ENCODE data around the gene AKAP9.
"Not testable (repeated sequence)": the region's sequence is repeated elsewhere in the genome, so short reads cannot be mapped to it uniquely, and the experiment has no call there.

AKAP9 gene

DNA sequence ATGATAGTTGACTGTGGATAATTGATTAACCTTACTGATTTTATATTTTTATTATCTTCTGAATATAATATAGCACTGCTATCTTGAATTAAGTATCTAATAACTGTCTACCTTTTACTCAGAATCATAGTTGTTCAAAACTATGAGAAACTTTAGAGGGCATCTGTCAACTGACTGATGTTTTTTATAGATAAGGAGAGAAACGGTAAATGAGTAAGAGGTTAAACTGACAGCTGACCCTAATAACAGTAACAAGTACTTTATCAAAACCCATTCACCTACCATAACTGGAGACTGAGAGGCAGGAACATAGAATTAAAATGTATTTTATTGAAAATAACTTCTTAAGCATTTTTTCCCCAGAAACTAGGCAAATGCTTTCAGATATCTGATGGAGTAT, 131.5 kb downstream of the AKAP9 start:
- no peak for DNase-seq

DNA sequence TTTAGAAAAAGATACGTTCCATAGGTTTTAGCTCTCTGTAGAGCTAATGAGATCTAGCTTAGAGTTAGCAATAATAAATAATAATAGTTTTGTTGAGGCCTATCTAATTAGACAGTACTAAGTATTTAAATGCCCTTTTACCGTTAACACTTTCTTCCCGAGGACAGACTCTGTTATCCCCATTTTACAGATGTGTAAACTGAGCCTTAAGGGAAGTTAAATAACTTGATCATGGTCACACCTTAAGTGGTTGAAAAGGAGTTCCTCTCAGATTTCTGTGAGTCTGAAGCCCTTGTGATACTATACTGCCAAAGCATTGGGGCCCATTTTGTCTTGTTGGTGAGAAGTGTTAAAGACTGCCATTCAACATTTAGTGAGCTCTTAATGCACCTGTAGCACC, 132.0 kb downstream of the AKAP9 start:
- no peak for DNase-seq

DNA sequence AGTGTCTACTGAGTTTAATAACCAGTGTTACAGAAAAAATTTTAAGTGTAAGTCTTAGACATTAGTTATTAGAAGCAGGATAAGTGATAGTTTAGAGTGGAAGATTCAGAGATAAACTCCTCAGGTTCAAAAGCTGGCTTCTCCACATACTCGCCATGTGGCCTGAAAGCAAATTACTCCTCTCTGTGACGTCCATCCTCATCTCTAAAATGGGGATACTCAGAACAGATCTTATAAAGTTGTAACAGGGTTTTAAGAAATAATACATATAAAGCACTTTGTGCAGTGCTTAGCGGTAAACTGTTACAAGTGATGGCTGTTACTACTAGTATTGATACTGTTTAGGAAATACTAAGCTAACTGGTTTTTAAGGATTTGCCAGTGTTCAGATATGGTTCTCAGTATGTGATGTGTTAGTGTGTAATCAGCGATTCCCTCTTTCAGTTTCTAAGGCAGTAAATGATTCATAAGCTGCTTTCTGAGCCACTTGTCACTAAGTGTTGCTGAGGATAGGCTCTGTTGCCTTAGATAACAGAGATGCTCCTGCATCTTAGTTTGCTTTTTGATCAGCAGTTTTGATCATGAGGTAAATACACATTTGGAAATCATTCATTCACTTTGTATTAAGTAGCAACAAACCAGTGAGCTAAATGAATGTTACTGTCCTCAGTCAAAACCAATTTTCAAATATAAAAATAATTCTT, 134.9 kb downstream of the AKAP9 start:
- no peak for DNase-seq

DNA sequence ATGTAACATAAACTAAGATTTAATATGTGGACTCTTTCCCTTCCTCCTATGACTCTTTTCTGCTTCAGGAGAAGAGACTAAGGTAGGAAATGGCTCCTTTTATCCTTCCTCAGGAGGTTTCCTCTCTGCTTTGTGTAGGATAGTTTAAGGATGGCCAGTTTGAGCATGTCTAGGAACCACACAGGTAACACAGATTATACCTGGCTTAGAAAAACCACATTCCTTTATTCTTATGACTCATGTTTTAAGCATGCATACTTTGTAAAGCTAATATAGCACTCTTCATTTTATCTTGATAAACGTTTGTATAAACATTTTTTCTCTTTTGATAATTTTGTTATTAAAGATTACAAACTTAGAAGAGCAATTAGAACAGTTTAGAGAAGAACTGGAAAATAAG, 135.8 kb downstream of the AKAP9 start:
- DNase-seq: no peak

DNA sequence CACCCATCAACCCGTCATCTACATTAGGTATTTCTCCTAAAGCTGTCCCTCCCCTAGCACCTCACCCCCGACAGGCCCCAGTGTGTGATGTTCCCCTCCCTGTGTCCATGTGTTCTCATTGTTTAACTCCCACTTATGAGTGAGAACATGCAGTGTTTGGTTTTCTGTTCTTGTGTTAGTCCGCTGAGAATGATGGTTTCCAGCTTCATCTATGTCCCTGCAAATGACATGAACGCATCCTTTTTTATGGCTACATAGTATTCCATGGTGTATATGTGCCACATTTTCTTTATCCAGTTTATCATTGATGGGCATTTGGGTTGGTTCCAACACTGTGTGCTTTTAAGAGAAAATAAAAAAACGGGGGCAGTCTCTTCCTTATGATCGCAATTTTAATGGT, 143.3 kb downstream of the AKAP9 start:
- DNase-seq: not testable (repeated sequence)

DNA sequence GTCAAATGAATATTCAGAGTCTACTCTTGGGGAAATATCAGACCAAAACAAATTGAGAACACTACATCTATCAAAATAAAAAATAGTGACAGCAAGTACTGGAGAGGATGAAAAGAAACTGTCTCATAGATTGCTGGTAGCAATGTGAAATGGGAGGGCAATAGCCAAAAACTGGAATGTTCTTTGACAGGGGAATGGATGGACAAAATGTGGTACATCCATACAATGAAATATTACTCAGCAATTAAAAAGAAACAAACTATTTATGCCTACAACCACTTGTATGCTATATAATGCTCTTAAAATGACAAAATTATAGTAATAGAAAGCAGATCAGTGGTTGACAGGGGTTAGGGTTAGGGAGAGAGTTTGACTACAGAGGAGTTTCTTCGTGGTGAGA, 147.6 kb downstream of the AKAP9 start:
- no peak for DNase-seq

DNA sequence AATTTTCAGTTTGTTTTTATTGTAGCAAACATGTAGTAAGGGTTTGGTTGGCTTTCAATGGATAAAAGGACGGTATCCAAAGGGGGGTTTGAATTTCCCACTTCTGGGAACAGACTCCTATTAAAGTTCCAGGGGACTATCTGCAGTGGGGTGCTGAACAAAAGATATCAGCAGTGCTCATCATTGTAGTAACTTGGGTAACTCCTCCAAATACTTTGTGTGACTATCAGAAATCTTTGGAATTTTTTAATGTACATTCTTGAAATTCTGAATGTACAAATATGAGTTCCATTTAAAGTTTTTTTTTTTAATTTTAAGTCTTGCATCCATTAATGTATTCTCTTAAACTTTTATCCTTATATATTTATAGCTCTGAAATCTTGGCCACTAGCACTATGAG, 151.5 kb downstream of the AKAP9 start:
- no peak for DNase-seq

DNA sequence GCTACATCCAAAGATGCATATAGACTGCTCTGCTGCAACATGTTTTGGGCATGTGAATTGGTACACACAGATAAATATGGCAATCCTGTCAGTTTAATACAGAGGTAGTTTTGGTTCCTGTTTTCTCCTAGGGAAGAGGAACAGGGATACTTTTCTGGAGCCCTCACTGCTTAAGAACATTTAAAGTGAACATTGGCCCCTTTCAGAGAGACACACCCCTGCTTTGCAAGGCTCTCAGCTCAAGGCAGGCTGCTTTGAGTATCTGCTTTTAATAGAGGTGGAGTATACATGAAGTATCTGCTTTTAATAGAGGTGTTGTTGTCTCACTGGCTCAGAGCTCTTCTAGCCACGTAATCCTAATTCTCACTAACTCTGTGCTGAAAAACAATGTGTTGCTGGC, 154.7 kb downstream of the AKAP9 start:
- no peak for DNase-seq

DNA sequence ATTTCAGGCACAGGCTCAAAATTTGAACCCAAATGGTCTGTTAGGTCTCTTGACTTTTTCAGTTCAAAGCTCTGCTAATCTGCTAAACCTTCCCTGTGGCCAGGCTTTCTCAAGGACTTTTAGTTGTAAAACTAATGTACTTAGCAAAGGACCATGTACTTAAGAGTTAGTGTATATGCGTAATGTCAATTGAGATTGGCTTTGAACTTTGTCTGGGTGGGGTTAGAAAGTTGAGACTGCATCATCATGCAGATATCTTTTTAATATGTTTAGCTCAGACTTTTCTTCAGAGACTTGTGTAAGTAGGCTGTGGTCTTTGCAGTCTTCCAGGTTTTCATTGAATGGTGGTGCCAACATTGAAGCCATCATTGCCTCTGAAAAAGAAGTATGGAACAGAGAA, 159.9 kb downstream of the AKAP9 start:
- DNase-seq: no peak

DNA sequence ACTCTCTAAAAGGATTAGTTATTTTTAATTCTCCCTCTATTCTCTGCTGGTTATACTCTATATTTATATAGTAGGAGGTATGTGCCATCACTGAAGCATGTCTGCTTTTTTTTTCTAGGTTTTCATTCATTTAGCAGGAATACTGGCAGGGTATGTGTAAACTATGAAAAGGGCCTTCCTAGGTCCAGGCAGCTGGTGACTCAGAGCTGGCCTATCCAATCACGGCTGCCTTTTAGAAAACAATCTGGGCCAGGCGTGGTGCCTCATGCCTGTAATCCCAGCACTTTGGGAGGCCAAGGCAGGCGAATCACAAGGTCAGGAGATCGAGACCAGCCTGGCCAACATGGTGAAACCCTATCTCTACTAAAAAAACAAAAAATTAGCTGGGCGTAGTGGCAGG, 162.2 kb downstream of the AKAP9 start:
- not testable (repeated sequence) for DNase-seq

DNA sequence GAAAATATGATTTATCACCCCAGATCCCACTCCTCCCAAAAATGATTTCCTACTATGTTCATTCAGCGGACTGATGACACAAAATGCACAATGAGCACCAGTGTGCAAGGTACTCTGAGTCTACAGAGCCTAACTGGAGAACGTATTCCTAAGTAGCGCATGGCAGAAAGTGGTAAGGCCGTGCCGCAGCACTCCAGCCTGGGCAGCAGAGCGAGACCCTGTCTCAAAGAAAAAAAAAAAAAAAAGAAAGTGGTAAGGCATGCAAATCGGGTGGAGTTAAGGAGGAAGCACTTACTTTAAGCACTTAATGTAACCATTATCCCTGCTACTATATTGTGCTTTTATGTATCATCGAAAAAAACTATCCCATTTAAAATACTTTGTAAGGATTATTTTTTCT, 168.2 kb downstream of the AKAP9 start:
- no peak for DNase-seq

DNA sequence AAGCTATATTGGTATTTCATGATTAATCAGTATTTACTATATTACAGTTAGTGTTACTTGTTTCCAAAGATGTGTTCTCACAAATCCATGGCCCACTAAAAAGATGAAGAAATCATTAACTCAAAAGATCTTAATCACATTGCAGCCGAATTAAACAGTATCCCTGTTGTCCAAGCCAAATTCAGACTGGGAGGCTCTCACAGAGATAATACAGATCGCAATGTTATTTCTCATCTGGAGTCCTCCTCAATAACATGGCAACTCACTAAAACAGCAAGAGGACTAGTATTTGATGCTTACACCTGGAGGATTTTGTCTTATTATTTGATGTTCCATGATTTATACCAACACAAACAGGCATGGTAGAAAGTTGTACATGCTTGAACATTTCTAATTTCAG, 170.2 kb downstream of the AKAP9 start:
- DNase-seq: no peak

DNA sequence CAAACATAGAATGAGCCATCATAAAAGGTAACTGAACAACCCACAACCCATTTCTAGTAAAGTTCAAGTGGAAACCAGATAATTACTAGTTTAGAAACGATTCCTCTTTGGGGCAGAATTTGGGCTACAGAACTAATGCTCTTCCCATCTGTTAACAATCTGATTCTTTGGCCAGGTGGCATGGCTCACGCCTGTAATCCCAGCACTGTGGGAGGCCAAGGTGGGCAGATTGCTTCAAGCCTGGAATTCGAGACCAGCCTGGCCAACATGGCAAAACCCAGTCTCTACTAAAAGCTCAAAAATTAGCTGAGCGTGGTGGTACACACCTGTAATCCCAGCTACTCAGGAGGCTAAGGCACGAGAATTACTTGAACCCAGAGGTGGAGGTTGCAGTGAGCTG, 175.2 kb downstream of the AKAP9 start:
- no peak for DNase-seq

DNA sequence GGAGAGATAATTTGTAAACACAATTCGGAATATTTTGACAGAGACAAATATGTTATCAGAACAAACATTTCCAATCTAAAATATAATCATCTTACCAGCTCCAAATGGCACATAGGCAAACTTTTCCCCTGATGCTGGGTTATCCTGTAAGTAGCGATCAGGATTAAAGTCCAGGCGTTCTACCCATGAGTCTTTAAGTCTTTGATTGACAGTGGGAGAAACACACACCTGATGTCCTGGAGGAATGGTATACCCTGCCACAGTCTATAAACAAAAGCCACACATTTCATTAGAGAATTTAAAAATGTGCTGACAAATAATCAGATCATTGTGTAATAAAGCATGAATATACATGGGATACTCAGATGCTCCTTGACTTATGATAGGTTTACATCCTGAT, 176.3 kb downstream of the AKAP9 start:
- no peak for DNase-seq

DNA sequence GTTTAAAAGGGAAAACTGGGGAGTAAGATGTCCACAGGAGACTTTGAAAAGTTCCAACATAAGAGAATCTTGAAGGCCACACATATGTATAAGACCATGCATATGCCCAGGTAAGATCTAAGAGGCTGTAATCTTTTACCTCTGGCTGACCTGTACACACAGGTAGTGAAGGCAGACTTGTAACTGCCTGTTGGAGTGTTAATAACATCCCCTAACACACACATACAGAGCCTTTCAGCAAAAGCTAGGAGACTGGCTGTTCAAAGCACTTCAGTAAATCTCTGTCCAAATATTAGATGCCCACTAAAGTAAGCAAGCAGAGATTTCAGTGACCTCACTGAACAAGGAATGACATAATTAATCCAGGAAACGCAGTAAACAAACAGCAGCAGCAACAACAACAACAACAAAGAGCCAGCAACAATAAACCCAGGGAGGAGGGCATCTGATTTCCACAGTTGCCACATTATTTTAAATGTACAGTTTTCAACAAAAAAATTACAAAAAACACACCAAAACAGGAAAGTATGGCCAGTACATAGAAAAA, 178.6 kb downstream of the AKAP9 start:
- DNase-seq: no peak

DNA sequence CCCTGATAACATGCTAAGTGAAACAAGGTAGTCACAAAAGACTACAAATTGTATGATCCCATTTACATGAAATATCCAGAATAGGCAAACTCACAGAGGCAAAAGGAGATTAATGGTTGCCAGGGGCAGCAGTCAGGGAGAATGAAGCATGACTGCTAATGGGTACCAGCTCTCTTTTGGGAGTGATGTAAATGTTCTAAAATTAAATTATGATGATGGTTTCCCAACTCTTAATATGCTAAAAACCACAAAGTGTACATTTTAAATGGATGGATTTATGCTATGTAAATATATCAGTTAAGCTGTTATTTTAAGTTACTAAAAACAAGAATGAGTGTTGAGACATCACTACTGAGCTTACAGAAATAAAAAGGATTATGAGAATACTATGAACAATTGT, 181.0 kb downstream of the AKAP9 start:
- DNase-seq: no peak

DNA sequence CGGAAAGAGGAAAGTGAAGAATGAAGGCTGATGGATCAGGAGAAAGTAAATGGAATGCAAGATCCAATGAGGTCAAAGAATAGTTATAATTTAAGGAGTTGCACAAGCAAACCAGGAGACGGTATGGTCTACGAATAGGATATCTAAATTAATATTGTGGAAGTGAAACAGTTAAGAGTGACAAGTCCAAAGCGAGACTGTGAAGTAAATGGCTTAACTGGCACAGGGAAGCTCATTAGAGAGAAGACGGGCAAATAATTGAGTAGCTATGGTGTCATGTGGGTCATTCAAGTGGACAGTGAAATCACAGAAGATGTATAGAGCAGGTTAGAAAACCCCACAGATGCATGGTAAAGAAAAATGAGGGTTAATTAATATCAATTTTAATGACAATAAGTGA, 190.4 kb downstream of the AKAP9 start:
- DNase-seq: no peak

DNA sequence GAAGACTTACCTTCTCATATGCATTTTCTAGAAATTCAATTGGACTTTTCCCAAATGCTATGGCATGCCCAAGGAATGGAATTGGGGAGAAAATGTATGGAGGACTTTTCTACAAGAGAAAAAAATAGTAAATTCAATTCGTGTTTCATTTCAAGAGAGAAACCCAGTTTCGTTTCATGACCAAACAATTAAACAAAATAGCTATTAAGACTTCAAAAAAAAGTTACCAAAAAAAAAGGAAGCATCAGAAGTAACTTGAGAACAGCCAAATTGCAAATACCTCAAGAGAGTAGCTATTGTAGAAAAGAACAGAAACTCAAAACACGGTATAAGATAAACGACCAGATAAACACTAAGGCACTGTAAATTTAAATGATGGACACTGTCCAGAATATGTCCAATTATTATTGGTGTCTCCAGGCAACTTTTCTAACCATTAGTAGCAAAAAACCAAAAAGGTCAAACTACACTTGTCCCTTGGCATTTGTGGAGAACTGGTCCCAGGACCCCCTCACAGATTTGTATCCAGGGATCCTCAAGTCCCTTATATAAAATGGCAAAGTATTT, 191.2 kb downstream of the AKAP9 start:
- no peak for DNase-seq

DNA sequence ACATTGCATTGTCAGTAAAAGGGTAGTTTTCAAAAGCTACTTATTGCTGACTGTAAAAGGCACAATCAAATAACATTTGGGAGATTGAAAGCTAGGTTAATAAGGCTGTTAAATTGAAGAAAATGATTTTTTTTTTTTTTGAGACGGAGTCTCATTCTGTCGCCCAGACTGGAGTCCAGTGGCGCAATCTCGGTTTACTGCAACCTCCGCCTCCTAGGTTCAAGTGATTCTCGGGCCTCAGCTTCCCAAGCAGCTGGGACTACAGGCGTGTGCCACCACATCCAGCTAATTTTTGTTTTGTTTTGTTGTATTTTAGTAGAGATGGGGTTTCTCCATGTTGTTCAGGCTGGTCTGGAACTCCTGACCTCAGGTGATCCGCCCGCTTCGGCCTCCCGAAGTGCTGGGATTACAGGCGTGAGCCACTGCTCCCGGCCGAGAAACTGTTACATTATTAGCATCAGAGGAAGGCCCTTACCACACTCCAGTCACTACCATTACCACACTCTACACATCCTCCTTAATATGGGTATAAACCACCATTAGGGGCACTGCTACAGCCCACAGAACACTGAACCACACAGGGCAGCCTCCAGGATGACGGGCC, 192.6 kb downstream of the AKAP9 start:
- no peak for DNase-seq

DNA sequence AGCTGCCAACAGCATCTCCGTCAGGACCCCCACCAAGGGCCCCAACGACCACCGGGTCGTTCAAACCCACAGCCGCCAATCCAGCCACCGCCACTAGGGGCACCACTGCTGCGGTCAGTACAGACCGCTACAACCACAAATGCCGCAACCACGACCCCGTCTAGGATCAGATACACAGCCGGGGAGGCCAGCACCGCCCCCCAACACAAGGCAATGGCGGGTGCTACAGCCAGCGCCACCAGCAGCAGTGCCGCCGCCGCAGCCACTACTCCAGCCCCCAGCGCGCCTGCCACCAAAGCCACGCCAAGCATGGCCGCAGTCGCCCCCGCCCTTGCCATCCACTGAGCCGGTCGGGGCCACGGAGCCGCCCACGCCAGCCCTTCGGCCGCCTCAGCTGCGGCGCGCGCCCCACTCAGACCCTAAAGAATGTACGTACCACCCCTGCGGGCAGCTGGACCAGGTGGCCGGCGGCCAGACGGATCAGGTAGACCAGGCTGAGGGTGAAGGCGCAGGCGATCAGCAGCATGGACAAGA, 193.1 kb downstream of the AKAP9 start:
- peak; percentile 56 for DNase-seq

DNA sequence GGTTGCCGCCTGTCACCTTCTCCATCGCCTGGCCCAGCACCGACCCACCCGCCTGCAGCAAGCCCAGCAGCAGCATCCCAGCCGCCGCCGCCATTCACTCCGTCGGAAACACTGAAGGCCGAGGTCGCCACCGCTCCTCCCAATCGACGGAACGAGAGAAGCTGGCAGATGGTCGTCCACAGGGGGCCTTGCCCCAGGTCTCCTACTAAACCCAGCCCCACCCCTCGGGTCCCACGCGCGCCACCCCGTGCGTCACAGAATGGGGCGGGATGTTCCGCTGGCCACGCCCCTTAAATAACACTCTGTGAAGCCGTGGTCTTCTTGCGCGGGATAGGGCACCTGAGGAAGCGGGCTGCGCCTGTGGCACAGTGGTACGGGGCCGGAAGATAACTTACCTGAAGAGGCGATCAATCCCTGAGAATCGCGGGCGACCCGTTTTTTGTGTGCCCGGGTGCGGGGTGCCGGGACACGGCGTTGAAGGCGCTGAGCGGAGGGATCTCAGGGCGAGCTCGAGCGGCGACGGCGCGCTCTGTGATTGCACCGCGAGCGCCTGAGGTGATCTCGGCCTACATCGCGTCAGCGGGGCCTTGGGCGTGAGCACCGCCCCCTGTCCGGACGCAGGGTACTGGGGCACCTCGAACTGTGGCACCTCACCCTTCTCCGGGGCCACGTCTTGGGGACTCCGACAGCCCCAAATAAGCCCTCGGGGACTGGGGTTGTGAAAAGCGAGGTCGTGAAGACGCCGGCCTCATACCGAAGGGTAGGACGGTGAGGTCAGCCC, 193.8 kb downstream of the AKAP9 start, which contains the start of gene CYP51A1:
TSS of gene CYP51A1 (minus strand) at position 207 of the 781 bp plus-strand sequence. CDS start at position 94, 113 bp downstream.
- DNase-seq: peak; percentile 91

DNA sequence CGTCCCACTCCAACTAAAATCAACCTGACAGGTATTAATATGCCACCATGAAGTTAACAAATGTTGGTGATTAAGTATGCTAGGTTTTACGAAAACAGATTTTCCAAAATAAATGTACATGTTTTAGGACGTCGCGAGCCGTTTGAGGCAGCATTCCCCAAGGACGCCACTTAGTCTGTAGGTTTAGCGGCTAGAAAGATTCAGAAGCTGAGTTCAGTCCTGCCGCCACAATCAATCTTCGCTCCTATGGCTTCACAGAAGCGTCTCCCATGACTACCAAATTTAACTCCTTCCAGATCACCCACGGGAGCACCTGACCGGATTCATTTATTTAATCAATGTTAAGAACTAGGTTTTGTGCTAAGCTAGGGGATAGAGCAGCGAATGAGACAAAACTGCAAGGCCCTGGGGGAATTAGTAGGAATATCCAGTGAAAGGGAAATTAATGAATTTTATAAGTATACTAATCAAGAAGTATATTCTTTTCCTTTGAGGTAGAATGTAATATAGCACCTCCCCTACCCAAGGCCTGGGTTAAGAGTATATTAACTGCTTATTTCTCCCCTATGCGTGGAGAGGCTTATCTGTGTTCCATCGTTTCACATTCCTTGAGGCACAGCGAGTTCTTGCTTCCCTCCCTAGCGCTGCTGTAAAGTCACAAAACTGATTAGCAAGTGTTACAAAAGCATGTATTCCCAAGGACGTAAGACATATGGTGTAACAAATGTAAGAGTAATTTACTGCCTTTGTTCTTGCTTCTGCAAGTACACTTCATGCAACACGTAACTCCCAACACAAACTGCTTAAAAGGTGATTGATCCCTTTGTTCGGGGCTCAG, 194.6 kb downstream of the AKAP9 start:
- no peak for DNase-seq
